Epithelial cell of proximal tubule (primary cell): ENCODE data around the gene CATSPERZ. TPM values are rescaled to one million over a fixed set of nuclear protein-coding genes. Genes with fewer than 3 reads are reported as not detected.

Source experiments
- DNase-seq: peaks from one replicate; pipeline ENCODE4 v3.0.0-alpha.2; 2011; ENCODE audit warnings: low read depth
- H3K4me3 ChIP-seq: 2 replicates; pipeline ENCODE4 v1.5.1; 2011; ENCODE audit warnings: low read depth, mild to moderate bottlenecking, low read length
- CTCF ChIP-seq: conservative IDR thresholded peaks from 2 replicates; pipeline ENCODE4 v1.5.1; 2012; ENCODE audit warnings: low read depth, mild to moderate bottlenecking, low read length
- total RNA-seq: library from RNA; depleted of rRNA; stranded (reverse); fragments of >200 nt; gene quantifications from 2 replicates; pipeline ENCODE4 v1.2.3, GENCODE V29; 2015

The CATSPERZ gene
- total RNA-seq, 1 donor from 2014 or later = not detected

GRCh38 chr11:64259533-64260067 is 40.6 kb upstream of the CATSPERZ start:
- no peak for DNase-seq
- no peak for TF ChIP-seq CTCF
- no peak overlapping the region for H3K4me3 ChIP-seq

GRCh38 chr11:64260147-64260708 is 39.9 kb upstream of the CATSPERZ start:
- TF ChIP-seq CTCF = no peak
- H3K4me3 ChIP-seq = no peak overlapping the region
- no peak for DNase-seq

- no peak for TF ChIP-seq CTCF
- no peak for DNase-seq
- no peak overlapping the region for H3K4me3 ChIP-seq
Measured at GRCh38 chr11:64261556-64262080, 38.5 kb upstream of the CATSPERZ start.

GRCh38 chr11:64262271-64263002 is 37.7 kb upstream of the CATSPERZ start:
- no peak for DNase-seq
- TF ChIP-seq CTCF = no peak
- no peak overlapping the region for H3K4me3 ChIP-seq

GRCh38 chr11:64263021-64263946 is 36.9 kb upstream of the CATSPERZ start:
- no peak for TF ChIP-seq CTCF
- H3K4me3 ChIP-seq = no peak overlapping the region
- no peak for DNase-seq

GRCh38 chr11:64263947-64264317 is 36.2 kb upstream of the CATSPERZ start:
- no peak for DNase-seq
- no peak for TF ChIP-seq CTCF
- H3K4me3 ChIP-seq = no peak overlapping the region
